NCI-H2107 treated with DMSO at 0.1 percent for 48 hours (cell line): ENCODE measurements around the gene FAM20C.

Experiments
- DNase-seq: peaks from one replicate; lab custom pipeline; 2025; ENCODE audit not compliant: unreplicated experiment; lab: John Stamatoyannopoulos, UW

Gene FAM20C

GRCh38 chr7:207418-208129, 15.2 kb downstream of the FAM20C start:
- no peak for DNase-seq

- no peak for DNase-seq
Observed at GRCh38 chr7:208130-208673, 15.8 kb downstream of the FAM20C start.

- DNase-seq = no peak
Observed at GRCh38 chr7:208816-209215, 16.4 kb downstream of the FAM20C start.

- no peak for DNase-seq
Observed at GRCh38 chr7:209416-209815, 17.0 kb downstream of the FAM20C start.

GRCh38 chr7:209906-210305, 17.5 kb downstream of the FAM20C start:
- DNase-seq = no peak

- no peak for DNase-seq
Observed at GRCh38 chr7:210401-210925, 18.1 kb downstream of the FAM20C start.

- no peak for DNase-seq
Observed at GRCh38 chr7:211033-211714, 18.8 kb downstream of the FAM20C start.

- DNase-seq = no peak
Observed at GRCh38 chr7:211715-212058, 19.3 kb downstream of the FAM20C start.

GRCh38 chr7:212754-213153, 20.4 kb downstream of the FAM20C start:
- no peak for DNase-seq

- no peak for DNase-seq
Observed at GRCh38 chr7:213324-213993, 21.1 kb downstream of the FAM20C start.

GRCh38 chr7:214410-215212, 22.2 kb downstream of the FAM20C start:
- no peak for DNase-seq

- DNase-seq = no peak
Observed at GRCh38 chr7:216360-217300, 24.3 kb downstream of the FAM20C start.

GRCh38 chr7:217781-218180, 25.4 kb downstream of the FAM20C start:
- DNase-seq = no peak

GRCh38 chr7:218316-218715, 25.9 kb downstream of the FAM20C start:
- no peak for DNase-seq

- no peak for DNase-seq
Observed at GRCh38 chr7:218896-219580, 26.7 kb downstream of the FAM20C start.

- no peak for DNase-seq
Observed at GRCh38 chr7:219581-220150, 27.3 kb downstream of the FAM20C start.

GRCh38 chr7:220151-220841, 27.9 kb downstream of the FAM20C start:
- DNase-seq = no peak

- no peak for DNase-seq
Observed at GRCh38 chr7:221978-222715, 29.8 kb downstream of the FAM20C start.
